SU-DHL-6 (cell line): Measurements from ENCODE around the gene HOXA1.

ENCODE experiments used
- EZH2phosphoT487 ChIP-seq: fragments of 200-600 bp; sonication (generic), shearing (Covaris generic); conservative IDR thresholded peaks from 2 replicates; pipeline ENCODE4 v1.6.1; 2018; ENCODE audit warnings: mild to moderate bottlenecking, antibody characterized with exemption, low read length, moderate library complexity, mixed read lengths
- TF ChIP-seq, protein P1 (sequence below): fragments of 200-600 bp; sonication (generic); IDR thresholded peaks from one replicate; pipeline ENCODE4 v1.5.1; 2017; ENCODE audit warnings: antibody characterized with exemption, mild to moderate bottlenecking, low read length, moderate library complexity; ENCODE audit not compliant: insufficient read depth, poor library complexity, severe bottlenecking

GRCh38 chr7:27065709-27066108 lies 30.1 kb downstream of the HOXA1 start:
- TF ChIP-seq, protein P1, sequence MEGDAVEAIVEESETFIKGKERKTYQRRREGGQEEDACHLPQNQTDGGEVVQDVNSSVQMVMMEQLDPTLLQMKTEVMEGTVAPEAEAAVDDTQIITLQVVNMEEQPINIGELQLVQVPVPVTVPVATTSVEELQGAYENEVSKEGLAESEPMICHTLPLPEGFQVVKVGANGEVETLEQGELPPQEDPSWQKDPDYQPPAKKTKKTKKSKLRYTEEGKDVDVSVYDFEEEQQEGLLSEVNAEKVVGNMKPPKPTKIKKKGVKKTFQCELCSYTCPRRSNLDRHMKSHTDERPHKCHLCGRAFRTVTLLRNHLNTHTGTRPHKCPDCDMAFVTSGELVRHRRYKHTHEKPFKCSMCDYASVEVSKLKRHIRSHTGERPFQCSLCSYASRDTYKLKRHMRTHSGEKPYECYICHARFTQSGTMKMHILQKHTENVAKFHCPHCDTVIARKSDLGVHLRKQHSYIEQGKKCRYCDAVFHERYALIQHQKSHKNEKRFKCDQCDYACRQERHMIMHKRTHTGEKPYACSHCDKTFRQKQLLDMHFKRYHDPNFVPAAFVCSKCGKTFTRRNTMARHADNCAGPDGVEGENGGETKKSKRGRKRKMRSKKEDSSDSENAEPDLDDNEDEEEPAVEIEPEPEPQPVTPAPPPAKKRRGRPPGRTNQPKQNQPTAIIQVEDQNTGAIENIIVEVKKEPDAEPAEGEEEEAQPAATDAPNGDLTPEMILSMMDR: no peak
- TF ChIP-seq EZH2phosphoT487: no peak
